PC-9 (cell line): ENCODE measurements around the gene ZBTB22.

Experiments
- CTCF ChIP-seq: fragments of 200-600 bp; sonication (generic); conservative IDR thresholded peaks from 2 replicates; pipeline ENCODE4 v1.6.1; 2017; ENCODE audit warnings: mixed run types, antibody characterized with exemption, mild to moderate bottlenecking, moderate library complexity
- EZH2 ChIP-seq: fragments of 200-600 bp; sonication (generic); IDR thresholded peaks from 2 replicates; pipeline ENCODE4 v1.8.0; 2017; ENCODE audit warnings: antibody characterized with exemption, low read depth

GRCh38 chr6:33301877-33302276 lies 15.7 kb downstream of the ZBTB22 start:
- TF ChIP-seq CTCF (no peak), EZH2 (no peak)
